Stimulated activated CD8-positive, alpha-beta memory T cell treated with anti-CD3 and anti-CD28 coated beads, Interleukin-15, amount 100 ng/mL, for 4 hours (primary cell): ENCODE measurements around the gene PROKR1.
"Not testable (repeated sequence)": the region's sequence is repeated elsewhere in the genome, so short reads cannot be mapped to it uniquely, and the experiment has no call there.

ENCODE experiments used
- DNase-seq, 2 donors: peaks; one replicate each; pipeline ENCODE4 v3.0.0-alpha.2; 2020; ENCODE audit warnings: low read depth in 2 of 2

The PROKR1 gene

GRCh38 chr2:68658266-68658665, 14.9 kb downstream of the PROKR1 start:
- DNase-seq, result no peak

GRCh38 chr2:68659081-68659480, 15.7 kb downstream of the PROKR1 start:
- no peak for DNase-seq

GRCh38 chr2:68660658-68661057, 17.3 kb downstream of the PROKR1 start:
- no peak for DNase-seq

- DNase-seq, result no peak
These were observed 19.1 kb downstream of the PROKR1 start for GRCh38 chr2:68662466-68662865.

- DNase-seq, result no peak
These were observed 20.2 kb downstream of the PROKR1 start for GRCh38 chr2:68663371-68664156.

GRCh38 chr2:68667371-68667770, 24.0 kb downstream of the PROKR1 start:
- DNase-seq, result no peak

GRCh38 chr2:68669651-68670050, 26.3 kb downstream of the PROKR1 start:
- no peak for DNase-seq

- DNase-seq, result no peak
These were observed 28.6 kb downstream of the PROKR1 start for GRCh38 chr2:68671961-68672360.

- DNase-seq, result no peak
These were observed 30.3 kb downstream of the PROKR1 start for GRCh38 chr2:68673631-68674030.

- no peak for DNase-seq
These were observed 32.1 kb downstream of the PROKR1 start for GRCh38 chr2:68675470-68675869.

- DNase-seq, result not testable (repeated sequence)
These were observed 34.5 kb downstream of the PROKR1 start for GRCh38 chr2:68677837-68678236.

- DNase-seq, result not testable (repeated sequence)
These were observed 36.0 kb downstream of the PROKR1 start for GRCh38 chr2:68679166-68679916.

- not testable (repeated sequence) for DNase-seq
These were observed 36.5 kb downstream of the PROKR1 start for GRCh38 chr2:68679917-68680267.

GRCh38 chr2:68684197-68684596, 40.8 kb downstream of the PROKR1 start:
- no peak for DNase-seq

GRCh38 chr2:68686178-68686577, 42.8 kb downstream of the PROKR1 start:
- no peak for DNase-seq

GRCh38 chr2:68687018-68687417, 43.6 kb downstream of the PROKR1 start:
- DNase-seq, result no peak

- DNase-seq, result no peak
These were observed 46.5 kb downstream of the PROKR1 start for GRCh38 chr2:68689553-68690537.

GRCh38 chr2:68690851-68691250, 47.5 kb downstream of the PROKR1 start:
- no peak for DNase-seq

GRCh38 chr2:68692511-68692910, 49.1 kb downstream of the PROKR1 start:
- no peak for DNase-seq

GRCh38 chr2:68693951-68694350, 50.6 kb downstream of the PROKR1 start:
- DNase-seq, result no peak

- DNase-seq, result no peak
These were observed 52.6 kb downstream of the PROKR1 start for GRCh38 chr2:68695971-68696370.

- no peak for DNase-seq
These were observed 53.2 kb downstream of the PROKR1 start for GRCh38 chr2:68696554-68696953.
